Measurements from ENCODE around the gene HOXC10. TPM values are rescaled to one million over a fixed set of nuclear protein-coding genes. Genes with fewer than 3 reads are reported as not detected.

Gene HOXC10
- total RNA-seq, 1 donor from 2014 or later = not detected

DNA sequence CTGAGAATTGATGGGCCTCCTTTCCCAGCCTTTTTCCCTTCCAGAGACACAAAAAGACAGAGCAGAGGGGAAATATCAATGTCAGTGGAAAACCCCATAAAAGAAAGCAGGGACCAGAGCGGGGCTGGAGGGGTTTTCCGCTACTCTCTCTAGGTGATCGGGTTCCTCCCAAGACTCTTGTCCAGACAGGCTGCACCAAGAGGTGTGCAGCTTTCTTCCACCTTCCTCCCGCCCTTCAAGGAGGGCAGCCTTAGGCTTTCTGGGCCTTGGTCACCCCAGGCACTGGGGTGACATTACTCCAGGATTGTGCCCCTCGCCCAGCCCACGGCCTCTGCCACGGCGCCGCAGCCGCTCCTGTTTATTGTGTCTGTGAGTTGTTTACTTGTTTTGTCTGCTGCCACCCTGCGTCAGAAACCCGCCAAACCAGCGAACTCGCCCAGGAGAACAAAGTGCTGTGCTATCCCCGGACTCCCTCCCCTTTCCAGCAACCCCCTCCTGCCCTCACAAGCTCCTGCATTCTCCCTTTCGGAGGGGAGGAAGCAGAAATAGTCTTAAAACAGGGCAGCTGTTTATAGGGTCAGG lies 36.6 kb downstream of the HOXC10 start:
- ATAC-seq (ENCODE audit: low read depth) (no peak), DNase-seq (no peak)
- Mint-ChIP-seq H3K4me1 (peaks cover 25% of the 10 kb centered on the region), H3K36me3 (ENCODE audit: low read depth) (no peaks in the 10 kb centered on the region), H3K27ac (no peak overlapping the region), H3K9me3 (no peaks in the 10 kb centered on the region), H3K4me3 (peak overlapping the region; percentile 15), H3K27me3 (peaks cover 57% of the 10 kb centered on the region)
- ChIA-PET CTCF (no interaction called here), POLR2A (no interaction called here)
- intact Hi-C loops (cut with micrococcal nuclease) = no loop called here
- TF ChIP-seq, protein P1, sequence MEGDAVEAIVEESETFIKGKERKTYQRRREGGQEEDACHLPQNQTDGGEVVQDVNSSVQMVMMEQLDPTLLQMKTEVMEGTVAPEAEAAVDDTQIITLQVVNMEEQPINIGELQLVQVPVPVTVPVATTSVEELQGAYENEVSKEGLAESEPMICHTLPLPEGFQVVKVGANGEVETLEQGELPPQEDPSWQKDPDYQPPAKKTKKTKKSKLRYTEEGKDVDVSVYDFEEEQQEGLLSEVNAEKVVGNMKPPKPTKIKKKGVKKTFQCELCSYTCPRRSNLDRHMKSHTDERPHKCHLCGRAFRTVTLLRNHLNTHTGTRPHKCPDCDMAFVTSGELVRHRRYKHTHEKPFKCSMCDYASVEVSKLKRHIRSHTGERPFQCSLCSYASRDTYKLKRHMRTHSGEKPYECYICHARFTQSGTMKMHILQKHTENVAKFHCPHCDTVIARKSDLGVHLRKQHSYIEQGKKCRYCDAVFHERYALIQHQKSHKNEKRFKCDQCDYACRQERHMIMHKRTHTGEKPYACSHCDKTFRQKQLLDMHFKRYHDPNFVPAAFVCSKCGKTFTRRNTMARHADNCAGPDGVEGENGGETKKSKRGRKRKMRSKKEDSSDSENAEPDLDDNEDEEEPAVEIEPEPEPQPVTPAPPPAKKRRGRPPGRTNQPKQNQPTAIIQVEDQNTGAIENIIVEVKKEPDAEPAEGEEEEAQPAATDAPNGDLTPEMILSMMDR (IDR thresholded peaks at IDR 0.05) = no peak

DNA sequence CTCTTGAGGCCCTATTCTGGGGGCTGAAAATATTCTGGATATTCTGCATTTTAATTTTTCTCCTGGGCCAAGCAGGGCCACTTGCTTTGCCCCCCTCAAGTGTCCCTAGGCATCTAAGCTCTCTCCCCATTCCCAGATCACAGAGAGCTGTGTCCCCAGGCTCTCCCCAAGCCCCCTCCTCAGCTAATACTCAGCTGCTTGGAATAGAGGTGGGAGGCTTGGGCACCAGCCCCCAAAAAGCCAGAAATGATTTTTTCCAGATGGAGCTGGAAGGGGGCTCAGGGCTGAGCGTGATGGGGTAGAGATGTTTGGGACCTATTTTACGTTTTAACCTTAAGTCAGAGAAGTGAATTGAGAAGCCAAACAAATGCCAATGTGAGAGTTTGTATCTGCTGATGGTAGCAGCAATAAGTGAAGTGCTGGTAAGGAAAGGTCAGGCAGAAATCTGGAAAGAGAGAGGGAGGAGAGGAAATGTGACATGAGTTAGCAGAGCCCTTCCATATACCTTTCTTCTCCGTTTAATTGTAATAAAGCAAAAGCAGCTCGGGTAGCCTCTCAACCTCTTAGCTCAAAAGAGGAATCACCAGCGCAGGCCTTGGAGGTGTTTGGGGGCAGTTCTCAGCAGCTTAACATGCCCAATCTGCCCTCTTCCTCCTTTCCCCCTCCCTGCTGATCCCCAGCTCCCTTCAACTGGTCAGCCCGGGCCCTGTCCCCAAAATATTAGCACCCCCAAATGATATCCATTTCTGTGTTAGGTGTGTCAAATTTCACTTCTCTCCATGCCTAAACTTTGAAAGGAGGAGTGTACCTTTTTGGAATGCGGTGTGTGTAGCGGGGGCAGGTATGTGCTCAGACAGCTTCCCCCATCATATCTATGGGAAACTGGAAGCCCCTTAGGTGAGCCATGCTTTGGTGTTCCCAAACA lies 38.3 kb downstream of the HOXC10 start:
- Mint-ChIP-seq H3K36me3 (ENCODE audit: low read depth) (no peaks in the 10 kb centered on the region), H3K4me3 (no peak overlapping the region), H3K27me3 (peaks cover 62% of the 10 kb centered on the region), H3K9me3 (no peaks in the 10 kb centered on the region), H3K4me1 (peaks cover 18% of the 10 kb centered on the region), H3K27ac (no peak overlapping the region)
- TF ChIP-seq, protein P1 (IDR thresholded peaks at IDR 0.05) = no peak
- DNase-seq (no peak), ATAC-seq (ENCODE audit: low read depth) (no peak)
- POLR2A ChIA-PET = interaction anchor here (0.6 to 1.2 kb wide), 2 partner anchors 14 to 32 kb away, joined by 3 to 9 read pairs; partner anchors contain the start of gene HOXC8
- intact Hi-C loops (cut with micrococcal nuclease) = no loop called here
- CTCF ChIA-PET = interaction anchor here (0.6 kb wide), 1 partner anchor 178 kb away, joined by 3 read pairs; no protein-coding TSS in a partner anchor

DNA sequence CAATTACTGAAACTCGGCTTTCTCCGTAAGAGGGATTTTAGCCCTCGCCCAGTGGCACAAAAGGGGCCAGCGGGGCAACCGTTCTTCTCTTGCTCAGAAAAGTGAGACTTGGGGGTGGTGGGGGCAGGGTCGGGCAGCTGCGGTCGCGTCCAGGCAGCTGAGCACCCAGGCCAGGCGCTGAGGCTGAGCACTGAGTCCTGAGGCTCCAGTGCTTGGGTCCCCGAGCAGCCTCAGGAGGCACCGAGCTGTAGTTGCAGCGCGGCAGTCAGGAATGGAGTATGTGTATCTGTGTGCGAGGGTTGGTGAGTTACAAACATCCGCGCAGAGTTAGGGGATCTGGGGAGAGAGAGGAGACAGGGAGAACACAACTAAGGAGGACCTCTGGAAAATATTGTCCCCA lies 39.2 kb downstream of the HOXC10 start:
- TF ChIP-seq, protein P1 (IDR thresholded peaks at IDR 0.05) = no peak
- H3K4me3 Mint-ChIP-seq = no peak overlapping the region

DNA sequence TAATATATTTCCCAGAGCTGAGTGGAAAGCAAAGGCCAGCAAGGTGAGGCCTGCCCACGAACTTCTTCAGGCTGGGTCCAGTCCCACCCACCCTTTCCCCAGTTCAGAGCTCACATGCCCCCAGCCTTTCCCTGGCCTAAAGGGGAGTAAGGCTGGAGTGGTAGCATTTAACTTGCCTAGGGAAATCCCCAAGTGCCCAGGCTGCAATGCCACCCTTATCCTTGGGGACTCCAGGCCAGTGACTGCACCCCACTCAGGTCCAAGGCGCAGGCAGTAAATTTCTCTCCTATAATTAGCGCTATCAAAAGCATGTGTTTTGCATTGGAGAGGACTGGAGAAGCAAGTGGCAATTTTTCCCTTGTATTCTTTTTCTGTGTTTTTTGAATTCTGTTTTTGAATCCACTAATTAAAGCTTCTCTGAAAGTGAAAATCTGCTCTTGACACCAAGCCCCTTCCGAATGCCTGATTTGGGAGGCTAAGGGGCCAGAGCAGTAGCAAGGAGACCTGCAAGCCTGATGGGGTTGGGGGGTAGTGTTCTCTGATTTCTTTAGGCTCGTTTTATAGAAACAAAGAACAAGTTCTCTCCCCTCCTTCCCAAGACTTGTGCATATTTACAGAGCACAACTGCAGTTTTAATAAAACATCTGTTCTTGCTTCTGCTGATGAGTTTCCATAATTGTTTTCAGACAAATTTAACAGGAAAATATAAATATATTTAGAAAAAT lies 39.8 kb downstream of the HOXC10 start:
- Mint-ChIP-seq H3K4me1 (peaks cover 18% of the 10 kb centered on the region), H3K4me3 (no peak overlapping the region), H3K27ac (no peak overlapping the region), H3K36me3 (ENCODE audit: low read depth) (no peaks in the 10 kb centered on the region), H3K27me3 (peaks cover 68% of the 10 kb centered on the region), H3K9me3 (no peaks in the 10 kb centered on the region)
- DNase-seq (no peak), ATAC-seq (ENCODE audit: low read depth) (no peak)
- TF ChIP-seq, protein P1 (IDR thresholded peaks at IDR 0.05) = no peak
- POLR2A ChIA-PET = no interaction called here
- intact Hi-C loops (cut with micrococcal nuclease) = no loop called here
- CTCF ChIA-PET = no interaction called here

More for the DNA sequence above, 39.2 kb downstream of the HOXC10 start:
- Mint-ChIP-seq H3K27ac (no peak overlapping the region), H3K4me1 (peaks cover 17% of the 10 kb centered on the region), H3K9me3 (no peaks in the 10 kb centered on the region), H3K36me3 (ENCODE audit: low read depth) (no peaks in the 10 kb centered on the region), H3K27me3 (peaks cover 67% of the 10 kb centered on the region)
- no peak for ATAC-seq (ENCODE audit: low read depth)
- no peak for DNase-seq
- ChIA-PET CTCF (no interaction called here), POLR2A (interaction anchor here (0.6 to 1.2 kb wide), 2 partner anchors 15 to 33 kb away, joined by 3 to 9 read pairs; partner anchors contain the start of gene HOXC8)
- intact Hi-C loops (cut with micrococcal nuclease) = no loop called here
